Right cardiac atrium (tissue), 5 donors: Measurements from ENCODE around the gene TTLL9. TPM values are rescaled to one million over a fixed set of nuclear protein-coding genes. Genes with fewer than 3 reads are reported as not detected.

Source experiments
- ATAC-seq, 2 donors: fragments of 200-7000 bp; cut with Tn5 transposase; one replicate each; pipeline versions ENCODE4 v1.8.0 to v1.9.1; 2020; ENCODE audit warnings: moderate library complexity in 2 of 2, mild to moderate bottlenecking in 1 of 2
- DNase-seq, 3 donors: peaks; one replicate each; pipeline ENCODE4 v3.0.0-alpha.2; 2020
- H3K27ac ChIP-seq: one replicate; pipeline ENCODE4 v1.5.1; 2013; ENCODE audit warnings: mild to moderate bottlenecking, low read length, control low read depth, moderate library complexity
- H3K27me3 ChIP-seq: one replicate; pipeline ENCODE4 v1.6.1; 2013; ENCODE audit not compliant: control insufficient read depth, insufficient read depth
- H3K4me1 ChIP-seq: one replicate; pipeline ENCODE4 v1.6.1; 2013; ENCODE audit warnings: low read length; ENCODE audit not compliant: control insufficient read depth, insufficient read depth
- H3K4me3 ChIP-seq: one replicate; pipeline ENCODE4 v1.5.1; 2013; ENCODE audit warnings: low read length, control low read depth
- H3K9me3 ChIP-seq: one replicate; pipeline ENCODE4 v1.6.1; 2013; ENCODE audit warnings: low read length; ENCODE audit not compliant: control insufficient read depth
- WGBS: extraction: QIAGEN DNeasy Blood & Tissue Kit; methylation state at CpG from one replicate; pipeline ENCODE4 v1.1.7; 2013; 5-methylcytosine and 5-hydroxymethylcytosine counted together
- intact Hi-C, 4 donors: fragments of 100-400 bp; cut with DNase I; formaldehyde crosslinking; loops; one replicate each; pipeline versions ENCODE4 v1.11.0 to v1.14.0; 2022 to 2023
- polyA plus RNA-seq: library from polyadenylated mRNA; stranded (reverse); fragments of 200-250 nt; gene quantifications from one replicate; pipeline ENCODE4 v1.2.3, GENCODE V29; 2013
- total RNA-seq, 4 donors: library from RNA; stranded (reverse); fragmentation: NEBNext Ultra II Directional; extraction: Animal tissue kit (Norgen Biotek cat#: 25700); gene quantifications; one replicate each; pipeline ENCODE4 v1.2.1, GENCODE V29; 2021
- donor health status: healthy with polysubstance abuse.
- donor health status: DM: no; HTN: yes; CAD: no.
- donor health status: DM: no; HTN: no; CAD: no.
- donor health status: DM: no; HTN: yes; CAD: no; lungs with severe emphysema.
- donor health status: DM: yes; HTN: yes; CAD: no.

The TTLL9 gene
- total and polyA plus RNA-seq, 5 donors = 0.14 to 0.19 (median 0.15) TPM; not detected in 2

DNA sequence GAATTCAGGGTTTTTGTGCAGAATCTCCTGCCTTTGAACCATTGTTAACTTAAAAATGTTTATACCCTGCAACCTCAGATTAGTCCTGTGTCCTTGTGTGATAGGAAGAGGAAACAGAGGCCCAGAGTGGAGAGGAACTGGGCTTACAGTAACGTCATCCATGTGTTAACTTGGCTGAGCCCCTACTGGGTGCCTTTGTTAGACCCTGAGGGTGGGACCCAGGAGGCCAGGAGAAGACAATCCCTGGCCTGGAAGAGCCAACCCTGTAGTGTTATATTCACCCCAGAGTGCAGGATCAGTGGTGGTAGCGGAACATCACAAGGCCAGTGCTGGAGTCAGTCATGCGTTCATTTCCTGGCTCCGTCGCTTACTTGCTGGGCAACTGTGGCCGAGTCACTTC, 40.7 kb upstream of the TTLL9 start:
- WGBS = 84% methylated on average over 6 of the region's 6 CpGs
- H3K4me1 ChIP-seq = no peaks in the 10 kb centered on the region
- H3K4me3 ChIP-seq = no peak overlapping the region
- no peak overlapping the region for H3K27ac ChIP-seq
- peak in 1 of 3 donors; percentile 28 for DNase-seq
- H3K27me3 ChIP-seq = no peaks in the 10 kb centered on the region
- H3K9me3 ChIP-seq = no peaks in the 10 kb centered on the region
- intact Hi-C loops = loop anchor here in 2 of 4 donors (5.0 to 10.0 kb wide), 2 partner anchors 205 to 253 kb away; no protein-coding TSS in a partner anchor
- ATAC-seq = no peak

DNA sequence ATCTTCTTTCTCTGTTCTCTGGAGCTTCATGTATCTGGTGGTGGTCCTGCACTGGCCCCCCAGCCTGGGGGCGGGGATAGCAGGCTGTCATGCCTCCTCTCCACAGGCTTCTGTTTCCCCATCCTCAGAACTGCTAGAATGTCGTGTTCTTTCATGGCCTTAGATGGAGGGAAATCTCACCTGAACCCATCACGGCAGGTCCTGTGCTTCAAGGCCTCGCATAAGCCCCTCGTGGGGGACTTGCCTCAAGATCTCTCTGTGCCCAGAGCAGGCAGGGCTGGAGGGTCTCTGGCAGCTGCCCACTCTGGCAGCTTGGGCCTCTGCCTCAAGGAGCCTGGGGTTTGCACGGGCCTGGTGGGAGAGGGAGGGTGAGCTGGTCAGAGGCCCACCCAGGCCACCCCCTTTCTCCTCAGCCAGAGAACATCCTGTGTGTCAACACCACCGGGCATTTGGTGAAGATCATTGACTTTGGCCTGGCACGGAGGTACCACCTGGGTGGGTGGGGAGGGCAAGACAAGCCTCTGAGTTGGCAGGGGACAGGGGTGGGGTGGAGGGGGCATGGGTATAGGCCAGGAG, 39.9 kb upstream of the TTLL9 start:
- Histone ChIP-seq H3K4me3 (no peak overlapping the region), H3K9me3 (no peaks in the 10 kb centered on the region), H3K4me1 (no peaks in the 10 kb centered on the region), H3K27me3 (no peaks in the 10 kb centered on the region), H3K27ac (no peak overlapping the region)
- WGBS = 82% methylated on average over 8 of the region's 8 CpGs
- intact Hi-C loops = no loop called here
- DNase-seq (peak in 1 of 3 donors; percentile 40), ATAC-seq (no peak)

DNA sequence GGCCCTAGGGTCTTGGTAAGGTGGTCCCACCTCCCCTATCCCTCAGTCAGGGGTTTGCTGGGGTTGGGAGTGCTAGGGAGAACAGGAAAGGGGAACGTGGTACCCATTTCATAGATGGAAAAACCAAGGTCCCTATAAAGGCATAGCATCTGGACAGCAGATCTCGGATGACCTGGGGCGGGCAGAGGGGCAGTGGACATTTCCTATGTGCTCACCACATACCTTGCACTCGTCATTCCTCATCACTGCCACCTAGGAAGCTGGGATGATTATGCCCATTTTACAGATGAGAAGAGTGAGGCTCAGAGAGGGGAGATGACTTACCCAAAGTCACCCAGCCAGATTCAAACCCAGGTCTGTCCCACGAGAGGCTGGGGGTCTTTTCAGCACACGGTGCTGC, 39.2 kb upstream of the TTLL9 start:
- Histone ChIP-seq H3K27me3 (no peaks in the 10 kb centered on the region), H3K4me1 (peaks cover 5% of the 10 kb centered on the region), H3K9me3 (no peaks in the 10 kb centered on the region), H3K4me3 (no peak overlapping the region), H3K27ac (no peak overlapping the region)
- DNase-seq = no peak
- WGBS = 90% methylated on average over 6 of the region's 6 CpGs
- intact Hi-C loops = no loop called here
- no peak for ATAC-seq

DNA sequence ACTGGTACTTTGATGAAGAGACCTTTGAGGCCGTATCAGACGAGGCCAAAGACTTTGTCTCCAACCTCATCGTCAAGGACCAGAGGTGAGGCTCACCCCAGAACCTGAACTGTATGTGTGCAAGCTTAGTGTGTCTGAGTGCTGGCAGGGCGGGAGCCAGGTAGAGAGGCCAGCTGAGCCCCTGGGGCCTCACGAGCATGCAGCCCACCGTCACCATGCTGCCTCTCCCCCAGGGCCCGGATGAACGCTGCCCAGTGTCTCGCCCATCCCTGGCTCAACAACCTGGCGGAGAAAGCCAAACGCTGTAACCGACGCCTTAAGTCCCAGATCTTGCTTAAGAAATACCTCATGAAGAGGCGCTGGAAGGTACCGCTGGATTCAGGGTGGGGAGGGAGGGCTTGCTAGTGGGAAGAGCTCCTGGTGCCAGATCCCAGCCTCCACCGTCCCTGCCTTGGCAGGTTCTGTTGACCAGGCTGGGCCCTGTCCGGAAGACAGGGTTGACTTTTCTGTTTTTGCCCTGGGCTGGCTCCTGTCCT, 38.6 kb upstream of the TTLL9 start:
- Histone ChIP-seq H3K27me3 (no peaks in the 10 kb centered on the region), H3K4me1 (peaks cover 5% of the 10 kb centered on the region), H3K27ac (no peak overlapping the region), H3K4me3 (no peak overlapping the region), H3K9me3 (no peaks in the 10 kb centered on the region)
- intact Hi-C loops = no loop called here
- ATAC-seq = no peak
- 91% methylated on average over 17 of the region's 17 CpGs for WGBS
- DNase-seq = peak in 1 of 3 donors; percentile 24

DNA sequence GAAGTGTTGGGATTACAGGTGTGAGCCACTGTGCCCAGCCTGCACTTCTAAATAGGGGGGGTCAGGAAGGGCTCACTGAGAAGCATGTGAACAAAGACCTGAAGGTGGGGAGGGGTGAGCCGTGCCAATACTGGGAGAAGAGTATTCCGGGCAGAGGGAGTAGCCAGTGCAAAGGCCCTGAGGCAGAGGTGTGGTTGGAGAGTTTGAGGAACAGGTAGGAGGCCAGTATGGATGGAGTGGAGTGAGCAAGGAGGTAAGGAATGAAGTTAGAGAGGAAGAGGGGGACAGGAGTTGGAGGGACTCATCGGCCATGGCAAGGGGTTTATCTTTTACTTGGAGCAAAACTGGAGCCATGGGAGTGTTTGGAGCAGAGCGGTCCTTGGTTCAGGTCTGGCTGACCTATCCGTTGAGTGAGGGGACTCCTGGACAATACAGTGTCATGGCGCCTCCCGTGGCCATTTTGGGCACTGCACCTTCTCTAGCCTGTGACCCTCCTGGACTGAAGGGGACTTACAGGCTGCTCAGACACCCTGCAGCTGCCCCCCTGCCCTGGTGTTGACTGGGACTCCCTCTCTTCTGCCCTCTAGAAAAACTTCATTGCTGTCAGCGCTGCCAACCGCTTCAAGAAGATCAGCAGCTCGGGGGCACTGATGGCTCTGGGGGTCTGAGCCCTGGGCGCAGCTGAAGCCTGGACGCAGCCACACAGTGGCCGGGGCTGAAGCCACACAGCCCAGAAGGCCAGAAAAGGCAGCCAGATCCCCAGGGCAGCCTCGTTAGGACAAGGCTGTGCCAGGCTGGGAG, 37.1 kb upstream of the TTLL9 start:
- DNase-seq = peak; percentile 65 to 91 (median 89)

DNA sequence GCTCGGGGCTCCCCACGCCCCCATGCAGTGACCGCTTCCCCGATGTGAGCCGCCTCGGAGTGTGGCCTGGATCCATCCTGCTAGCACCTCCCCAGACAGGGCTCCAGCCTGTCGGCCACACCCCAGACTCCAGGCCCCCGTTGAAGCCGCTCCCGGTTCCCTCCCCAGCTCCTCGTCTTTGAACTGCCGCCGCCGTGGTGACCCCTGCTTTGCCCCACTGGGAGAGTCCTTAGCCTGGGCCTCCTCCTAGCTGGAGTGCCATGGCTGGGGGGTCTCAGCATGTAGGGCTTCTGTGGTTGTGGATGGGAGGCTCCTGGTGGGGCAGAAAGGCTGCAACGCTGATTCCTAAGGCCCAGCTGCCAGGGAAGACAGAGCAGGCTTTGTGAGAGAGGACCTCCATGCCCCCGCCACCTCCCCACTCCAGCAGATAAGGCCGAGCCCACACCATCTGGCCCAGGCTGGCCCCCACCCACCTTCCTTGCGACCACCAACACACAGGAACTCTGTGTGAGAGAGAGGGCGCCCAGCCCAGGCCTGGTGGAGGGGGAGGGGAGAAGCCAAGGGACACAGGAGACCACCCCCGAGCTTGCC, 36.4 kb upstream of the TTLL9 start:
- Histone ChIP-seq H3K4me1 (peaks cover 7% of the 10 kb centered on the region), H3K4me3 (no peak overlapping the region), H3K9me3 (no peaks in the 10 kb centered on the region), H3K27ac (no peak overlapping the region), H3K27me3 (no peaks in the 10 kb centered on the region)
- intact Hi-C loops = no loop called here
- peak in 2 of 3 donors; percentile 65 to 71 for DNase-seq
- 67% methylated on average over 20 of the region's 20 CpGs for WGBS
- ATAC-seq = peak; percentile 19 to 20

More for the DNA sequence above, 37.1 kb upstream of the TTLL9 start:
- intact Hi-C loops = no loop called here
- Histone ChIP-seq H3K27me3 (no peaks in the 10 kb centered on the region), H3K27ac (no peak overlapping the region), H3K9me3 (no peaks in the 10 kb centered on the region), H3K4me3 (no peak overlapping the region), H3K4me1 (peaks cover 7% of the 10 kb centered on the region)
- ATAC-seq = peak; percentile 22 to 38
- WGBS = 56% methylated on average over 14 of the region's 14 CpGs

DNA sequence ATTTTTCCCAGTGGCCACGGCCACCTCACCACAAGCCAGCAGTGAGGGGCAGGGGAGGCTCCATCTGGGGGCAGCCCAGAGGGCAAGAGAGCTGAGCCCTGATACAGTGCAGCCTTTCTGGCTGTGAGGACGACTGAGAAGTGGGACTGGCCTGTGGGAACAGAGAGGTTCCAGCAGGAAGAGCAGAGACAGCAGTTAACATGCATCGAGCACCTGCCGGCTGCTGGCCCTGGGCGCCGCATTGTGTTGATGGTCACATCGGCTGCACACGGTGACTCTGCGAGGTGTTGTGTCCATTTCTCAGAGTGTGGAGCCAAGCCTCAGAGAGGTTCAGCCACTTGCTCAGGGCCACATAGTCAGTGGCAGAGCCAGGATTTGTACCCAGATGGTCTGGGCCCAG, 34.9 kb upstream of the TTLL9 start:
- no peaks in the 10 kb centered on the region for H3K9me3 ChIP-seq
- DNase-seq (no peak), ATAC-seq (no peak)
- intact Hi-C loops = no loop called here
- no peak overlapping the region for H3K4me3 ChIP-seq
- 77% methylated on average over 9 of the region's 9 CpGs for WGBS
- peaks cover 7% of the 10 kb centered on the region for H3K4me1 ChIP-seq
- H3K27me3 ChIP-seq = no peaks in the 10 kb centered on the region
- peak overlapping the region; percentile 17 for H3K27ac ChIP-seq

DNA sequence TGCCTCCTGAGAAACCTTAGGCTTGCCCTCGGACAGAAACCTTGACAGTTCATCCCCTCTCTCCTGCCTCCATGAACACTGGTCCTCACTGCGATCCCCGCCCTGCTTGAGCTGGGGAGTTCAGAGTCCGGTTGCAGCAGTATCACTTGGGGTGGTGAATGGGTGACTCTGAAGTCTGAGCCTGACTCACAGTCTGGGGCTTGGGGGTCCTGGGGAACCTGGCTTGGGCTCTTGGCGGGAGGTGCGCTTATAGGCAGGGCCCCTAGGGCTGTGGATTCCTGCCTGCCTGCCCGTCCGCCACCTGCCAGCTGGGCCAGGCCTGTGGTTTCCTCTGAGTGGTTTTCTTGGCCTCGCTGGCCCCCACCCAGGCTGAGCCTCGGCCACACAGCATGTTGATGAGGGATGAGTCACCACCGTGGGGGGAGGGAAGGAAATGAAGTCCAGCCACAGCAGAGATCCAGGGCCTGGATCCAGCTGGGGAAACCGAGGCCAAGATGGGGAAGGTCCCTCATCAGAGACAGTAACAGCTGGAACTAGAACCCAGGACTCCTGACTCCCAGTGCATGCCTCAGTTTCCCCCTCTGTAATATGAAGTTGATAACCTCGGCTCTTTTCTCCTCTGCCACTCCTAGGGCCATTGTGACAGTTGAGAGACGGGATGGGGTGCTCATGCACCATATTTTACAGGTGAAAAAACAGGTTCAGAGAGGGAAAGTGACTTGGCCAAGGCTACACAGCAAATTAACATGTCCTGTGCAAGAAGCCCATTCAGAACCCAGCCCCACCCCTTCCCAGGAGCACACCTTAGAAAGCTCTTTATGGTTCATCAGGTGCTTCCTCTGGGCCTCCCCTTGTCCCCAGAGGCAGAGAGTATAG, 34.2 kb upstream of the TTLL9 start:
- 38% methylated on average over 14 of the region's 14 CpGs for WGBS
- no peaks in the 10 kb centered on the region for H3K9me3 ChIP-seq
- DNase-seq = peak; percentile 89 to 94 (median 93)
- no peaks in the 10 kb centered on the region for H3K27me3 ChIP-seq
- peak overlapping the region; percentile 17 for H3K27ac ChIP-seq
- intact Hi-C loops = no loop called here
- peak; percentile 82 to 85 for ATAC-seq
- H3K4me3 ChIP-seq = no peak overlapping the region
- H3K4me1 ChIP-seq = peaks cover 7% of the 10 kb centered on the region

DNA sequence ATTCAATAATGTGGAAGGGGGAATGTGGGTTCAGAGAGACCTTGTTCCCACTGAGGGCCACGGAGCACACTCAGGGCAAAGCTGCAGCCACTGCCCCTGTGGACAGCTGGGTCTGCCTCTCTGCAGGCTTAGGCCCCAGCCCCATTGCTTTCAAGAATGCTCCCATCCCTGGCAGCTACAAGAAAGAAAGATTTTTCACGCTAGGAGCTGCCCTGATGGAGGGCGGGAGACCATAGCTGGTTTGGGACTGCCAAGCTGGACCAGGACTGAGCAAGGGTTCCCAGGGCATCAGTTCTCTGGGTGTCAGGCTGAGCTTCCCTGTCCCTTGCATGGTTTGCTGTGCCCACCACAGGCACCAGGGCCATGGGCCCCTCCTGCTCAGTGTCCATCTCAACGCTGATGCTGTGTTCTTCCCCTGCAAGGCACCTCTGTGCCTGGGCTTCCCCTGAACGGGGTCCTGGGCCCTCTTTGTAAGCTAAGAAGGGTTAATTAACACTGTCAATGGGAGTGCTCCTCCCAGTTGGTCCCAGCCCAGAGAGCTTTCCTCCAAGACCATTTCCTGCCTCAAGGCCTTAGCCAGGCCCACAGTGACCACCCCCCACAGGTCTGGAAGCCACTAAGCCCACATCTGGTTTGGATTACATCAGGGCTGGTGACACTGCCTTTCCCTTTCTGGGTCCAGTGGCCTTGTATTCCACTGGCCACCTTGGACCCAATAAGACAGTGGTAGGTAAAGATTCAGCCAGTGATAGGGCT, 33.4 kb upstream of the TTLL9 start:
- intact Hi-C loops = no loop called here
- Histone ChIP-seq H3K4me1 (peaks cover 11% of the 10 kb centered on the region), H3K27ac (no peak overlapping the region), H3K4me3 (no peak overlapping the region), H3K9me3 (no peaks in the 10 kb centered on the region), H3K27me3 (no peaks in the 10 kb centered on the region)
- ATAC-seq (no peak), DNase-seq (peak in 2 of 3 donors; percentile 55 to 65)
- WGBS = 69% methylated on average over 5 of the region's 5 CpGs

DNA sequence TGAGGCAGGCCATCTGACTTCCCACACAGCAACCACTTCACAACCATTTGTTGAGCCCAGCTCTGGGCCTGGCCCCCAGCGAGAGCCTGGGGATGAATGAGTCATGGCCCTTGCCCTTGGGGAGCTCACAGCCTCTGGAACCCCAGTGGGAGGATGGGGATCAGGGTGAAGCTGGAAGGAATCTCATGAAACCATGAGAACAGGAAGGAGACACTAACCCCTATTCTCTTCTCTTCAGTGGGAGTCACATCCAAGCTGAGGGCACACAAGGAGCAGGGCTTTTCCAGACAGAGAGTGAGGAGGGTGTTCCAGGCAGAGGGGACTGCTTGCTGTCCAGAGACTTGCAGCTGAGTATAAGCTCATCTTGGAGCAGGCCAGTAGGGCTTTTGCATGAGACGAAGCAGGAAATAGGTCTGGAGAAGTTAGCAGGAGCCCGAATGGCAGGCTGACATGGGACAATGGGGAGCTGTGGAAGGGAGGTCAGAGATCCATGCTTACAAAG, 32.5 kb upstream of the TTLL9 start:
- Histone ChIP-seq H3K4me1 (peaks cover 11% of the 10 kb centered on the region), H3K27me3 (no peaks in the 10 kb centered on the region), H3K9me3 (no peaks in the 10 kb centered on the region), H3K4me3 (no peak overlapping the region), H3K27ac (no peak overlapping the region)
- WGBS = 43% methylated on average over 3 of the region's 3 CpGs
- intact Hi-C loops = no loop called here
- no peak for ATAC-seq
- DNase-seq = peak in 1 of 3 donors; percentile 59
